Adrenal gland (tissue), 12 donors: ENCODE data around the gene ADCY2. TPM values are rescaled to one million over a fixed set of nuclear protein-coding genes. Genes with fewer than 3 reads are reported as not detected.
A peak's percentile ranks its signal among the peaks of the same experiment; 100 is the strongest.

ENCODE experiments used
- DNase-seq, 7 donors: peaks; one replicate each; pipeline ENCODE4 v3.0.0-alpha.2; 2019 to 2020
- H3K27ac ChIP-seq, 5 donors: fragments of 200-600 bp; sonication (generic) in 4 of 5; 1 replicate in 3 of 5; 2 replicates in 2 of 5; pipeline versions ENCODE4 v1.5.1 to v1.8.0; 2016 to 2020; ENCODE audit warnings: mild to moderate bottlenecking in 1 of 5
- H3K27me3 ChIP-seq: fragments of 200-600 bp; 2 replicates; pipeline ENCODE4 v1.8.0; 2021
- H3K36me3 ChIP-seq, 2 donors: fragments of 200-600 bp; replicated peaks in 1 of 2; 1 replicate in 1 of 2; 2 replicates in 1 of 2; pipeline versions ENCODE4 v1.5.1 to v1.8.0; 2018 to 2022
- H3K4me1 ChIP-seq, 2 donors: fragments of 200-600 bp; replicated peaks in 1 of 2; 1 replicate in 1 of 2; 2 replicates in 1 of 2; pipeline versions ENCODE4 v1.5.1 to v1.8.0; 2018 to 2021
- H3K4me3 ChIP-seq, 4 donors: fragments of 200-600 bp; sonication (generic) in 3 of 4; one replicate each; pipeline ENCODE4 v1.5.1; 2016 to 2018
- H3K9me3 ChIP-seq, 3 donors: fragments of 200-600 bp; sonication (generic) in 1 of 3; replicated peaks in 1 of 3; 1 replicate in 2 of 3; 2 replicates in 1 of 3; pipeline versions ENCODE4 v1.5.1 to v1.8.0; 2016 to 2021
- POLR2A ChIP-seq, 2 donors: fragments of 450-650 bp; IDR thresholded peaks; one replicate each; pipeline ENCODE4 v1.6.1; 2017; ENCODE audit warnings: antibody characterized with exemption in 2 of 2, mild to moderate bottlenecking in 2 of 2, moderate library complexity in 1 of 2
- WGBS, 4 donors: extraction: QIAGEN DNeasy Blood & Tissue Kit in 2 of 4; methylation state at CpG; one replicate each; pipeline versions ENCODE4 v1.1.5 to v1.1.7; 2013 to 2017; 5-methylcytosine and 5-hydroxymethylcytosine counted together
- intact Hi-C, 2 donors: fragments of 100-400 bp; cut with DNase I; formaldehyde crosslinking; loops; one replicate each; pipeline versions ENCODE4 v1.14.1 to v1.15.0; 2022 to 2023
- polyA plus RNA-seq, 3 donors: library from polyadenylated mRNA; stranded (reverse); fragments of 200-250 nt in 2 of 3; fragments of 350-450 nt in 1 of 3; fragmentation: Illumina TruSeq in 1 of 3; extraction: RNeasy Lipid Tissue Mini Kit (QIAGEN cat#74804) in 1 of 3; gene quantifications; one replicate each; pipeline ENCODE4 v1.2.3, GENCODE V29; 2013 to 2014
- total RNA-seq, 9 donors: library from RNA; depleted of rRNA in 4 of 9; stranded (reverse); fragments of >200 nt in 4 of 9; fragments of 120-200 nt in 1 of 9; fragmentation: NEBNext Ultra II Directional in 1 of 9; extraction: Animal tissue kit (Norgen Biotek cat#: 25700) in 1 of 9; gene quantifications; one replicate each; pipeline versions ENCODE4 v1.1.0 to v1.2.4, GENCODE V29; 2013 to 2023
- TF ChIP-seq, protein P1 (sequence below), 6 experiments: fragments of 450-650 bp in 4 of 6; fragments of 200-600 bp in 2 of 6; sonication (generic) in 1 of 6; IDR thresholded peaks; 1 replicate in 5 of 6; 2 replicates in 1 of 6; pipeline versions ENCODE4 v1.5.1 to v1.8.0; 2016 to 2021; ENCODE audit warnings: antibody characterized with exemption in 6 of 6, mild to moderate bottlenecking in 2 of 6, moderate library complexity in 1 of 6
- donor health status: healthy with polysubstance abuse.
- donor health status: Bipolar disorder and iron deficiency.
- donor health status: DM: yes; HTN: yes; CAD: no.
- donor health status: DM: no; HTN: no; CAD: no.
- donor health status: DM: no; HTN: no; CAD: no.
- donor health status: DM: yes; HTN: yes; CAD: no.

ADCY2 gene
- total and polyA plus RNA-seq, 12 donors: 0.85 to 6.6 (median 2.3) TPM

GRCh38 chr5:7391814-7392692 is 3.9 kb upstream of the ADCY2 start:
- Histone ChIP-seq H3K4me1 (peaks cover 3 to 5% of the 10 kb centered on the region in 2 donors), H3K4me3 (no peak overlapping the region), H3K9me3 (no peaks in the 10 kb centered on the region), H3K27me3 (peaks cover 11% of the 10 kb centered on the region), H3K36me3 (no peaks in the 10 kb centered on the region), H3K27ac (no peak overlapping the region)
- TF ChIP-seq, protein P1, sequence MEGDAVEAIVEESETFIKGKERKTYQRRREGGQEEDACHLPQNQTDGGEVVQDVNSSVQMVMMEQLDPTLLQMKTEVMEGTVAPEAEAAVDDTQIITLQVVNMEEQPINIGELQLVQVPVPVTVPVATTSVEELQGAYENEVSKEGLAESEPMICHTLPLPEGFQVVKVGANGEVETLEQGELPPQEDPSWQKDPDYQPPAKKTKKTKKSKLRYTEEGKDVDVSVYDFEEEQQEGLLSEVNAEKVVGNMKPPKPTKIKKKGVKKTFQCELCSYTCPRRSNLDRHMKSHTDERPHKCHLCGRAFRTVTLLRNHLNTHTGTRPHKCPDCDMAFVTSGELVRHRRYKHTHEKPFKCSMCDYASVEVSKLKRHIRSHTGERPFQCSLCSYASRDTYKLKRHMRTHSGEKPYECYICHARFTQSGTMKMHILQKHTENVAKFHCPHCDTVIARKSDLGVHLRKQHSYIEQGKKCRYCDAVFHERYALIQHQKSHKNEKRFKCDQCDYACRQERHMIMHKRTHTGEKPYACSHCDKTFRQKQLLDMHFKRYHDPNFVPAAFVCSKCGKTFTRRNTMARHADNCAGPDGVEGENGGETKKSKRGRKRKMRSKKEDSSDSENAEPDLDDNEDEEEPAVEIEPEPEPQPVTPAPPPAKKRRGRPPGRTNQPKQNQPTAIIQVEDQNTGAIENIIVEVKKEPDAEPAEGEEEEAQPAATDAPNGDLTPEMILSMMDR (IDR thresholded peaks at IDR 0.05): peak; percentile 26 to 59 (median 48)
- TF ChIP-seq POLR2A (IDR thresholded peaks at IDR 0.05): no peak
- intact Hi-C loops: loop anchor here in 1 of 2 donors (10.0 kb wide), 1 partner anchor 627 kb away; no protein-coding TSS in a partner anchor
- peak in 4 of 7 donors; percentile 26 to 85 (median 30) for DNase-seq
- WGBS, 4 donors: 40 to 51% (median 46%) methylated on average over 12 to 15 of the region's 15 CpGs

DNA sequence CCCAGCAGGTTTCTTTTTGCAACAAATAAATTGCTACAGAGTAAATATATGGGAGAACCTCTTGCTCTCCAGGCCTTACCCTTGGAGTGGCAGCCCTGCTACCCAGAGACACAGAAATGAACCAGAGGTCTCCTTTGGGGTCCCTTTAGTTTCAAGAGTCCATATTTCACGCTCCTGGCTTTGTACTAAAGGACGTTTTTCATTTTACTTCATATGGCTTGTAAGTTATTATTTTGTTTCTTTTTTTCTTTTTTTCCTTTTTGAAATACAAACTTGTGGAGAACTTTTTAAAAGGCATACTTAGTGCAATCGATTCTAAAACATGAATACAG is 3.3 kb upstream of the ADCY2 start:
- no peaks in the 10 kb centered on the region for H3K36me3 ChIP-seq
- no peaks in the 10 kb centered on the region for H3K9me3 ChIP-seq
- peaks cover 11% of the 10 kb centered on the region for H3K27me3 ChIP-seq
- no peak for TF ChIP-seq POLR2A (IDR thresholded peaks at IDR 0.05)
- peaks cover 3 to 5% of the 10 kb centered on the region in 2 donors for H3K4me1 ChIP-seq
- no peak for DNase-seq
- no peak overlapping the region for H3K4me3 ChIP-seq
- no peak overlapping the region for H3K27ac ChIP-seq
- WGBS, 4 donors: 82 to 84% (median 82%) methylated on average over 3 of the region's 3 CpGs
- intact Hi-C loops: loop anchor here in 1 of 2 donors (10.0 kb wide), 1 partner anchor 628 kb away; no protein-coding TSS in a partner anchor

- intact Hi-C loops: loop anchor here in 1 of 2 donors (10.0 kb wide), 1 partner anchor 629 kb away; no protein-coding TSS in a partner anchor
- WGBS, 4 donors: 83 to 93% (median 88%) methylated on average over 6 to 14 of the region's 14 CpGs
- Histone ChIP-seq H3K27ac (peak overlapping the region in 1 of 5 donors; percentile 49), H3K4me1 (peaks cover 3 to 5% of the 10 kb centered on the region in 2 donors), H3K27me3 (peaks cover 18% of the 10 kb centered on the region), H3K4me3 (no peak overlapping the region), H3K36me3 (no peaks in the 10 kb centered on the region), H3K9me3 (no peaks in the 10 kb centered on the region)
- no peak for TF ChIP-seq POLR2A (IDR thresholded peaks at IDR 0.05)
- no peak for DNase-seq
Measured at GRCh38 chr5:7393921-7394799, 1.8 kb upstream of the ADCY2 start.

DNA sequence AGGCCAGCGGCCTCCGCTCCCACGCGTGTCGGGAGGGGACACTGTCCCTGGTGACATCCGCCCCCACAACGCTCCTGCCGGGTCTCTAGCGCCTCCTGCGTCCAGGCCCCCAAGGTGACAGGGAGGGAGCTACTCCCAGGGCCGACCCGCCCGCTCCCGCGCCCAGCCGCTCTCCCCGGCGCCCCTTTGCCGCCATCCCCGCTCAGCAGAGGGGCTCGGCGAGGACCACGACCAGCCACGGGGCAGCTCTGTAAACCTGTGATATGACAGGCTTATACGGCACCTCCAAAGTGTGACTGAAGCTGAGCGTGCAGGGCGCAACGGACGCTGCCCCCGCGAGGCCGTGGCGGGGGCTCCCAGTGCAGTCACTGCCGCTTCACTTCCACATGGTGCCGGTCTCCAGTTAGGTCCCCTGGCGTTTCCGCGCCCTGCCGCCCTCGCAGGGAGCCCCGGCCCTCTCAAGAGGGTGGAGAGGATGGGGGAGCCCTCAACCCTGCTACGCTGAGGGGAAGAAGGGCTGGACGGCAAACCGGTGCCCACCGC is 978 bp upstream of the ADCY2 start:
- Histone ChIP-seq H3K4me3 (peak overlapping the region in 1 of 4 donors; percentile 45), H3K9me3 (no peaks in the 10 kb centered on the region), H3K27ac (peak overlapping the region in 1 of 5 donors; percentile 49), H3K27me3 (peaks cover 18% of the 10 kb centered on the region), H3K36me3 (no peaks in the 10 kb centered on the region), H3K4me1 (peaks cover 3 to 5% of the 10 kb centered on the region in 2 donors)
- WGBS, 4 donors: 40 to 45% (median 42%) methylated on average over 9 to 45 of the region's 45 CpGs
- TF ChIP-seq, protein P1 (IDR thresholded peaks at IDR 0.05): no peak
- TF ChIP-seq POLR2A (IDR thresholded peaks at IDR 0.05): no peak
- no peak for DNase-seq
- intact Hi-C loops: loop anchor here in 1 of 2 donors (10.0 kb wide), 1 partner anchor 630 kb away; no protein-coding TSS in a partner anchor
